Mucosa of stomach (tissue), 1 donor: Measurements from ENCODE around the gene CKM.
"Not testable (repeated sequence)": the region's sequence is repeated elsewhere in the genome, so short reads cannot be mapped to it uniquely, and the experiment has no call there.

Source experiments
- H3K27me3 ChIP-seq: one replicate; pipeline ENCODE4 v1.7.0; 2013; ENCODE audit warnings: mild to moderate bottlenecking, low read length; ENCODE audit not compliant: control insufficient read depth, insufficient read depth
- H3K36me3 ChIP-seq: one replicate; pipeline ENCODE4 v1.7.0; 2013; ENCODE audit warnings: low read length; ENCODE audit not compliant: control insufficient read depth, insufficient read depth
- H3K4me1 ChIP-seq: one replicate; pipeline ENCODE4 v1.7.0; 2013; ENCODE audit warnings: mild to moderate bottlenecking, low read length; ENCODE audit not compliant: control insufficient read depth, insufficient read depth
- H3K4me3 ChIP-seq: one replicate; pipeline ENCODE4 v1.7.0; 2013; ENCODE audit warnings: low read length
- H3K9ac ChIP-seq: one replicate; pipeline ENCODE4 v1.7.0; 2013; ENCODE audit warnings: mild to moderate bottlenecking, low read length, moderate library complexity
- H3K9me3 ChIP-seq: one replicate; pipeline ENCODE4 v1.7.0; 2013; ENCODE audit warnings: mild to moderate bottlenecking, low read length, moderate library complexity; ENCODE audit not compliant: control insufficient read depth
- donor health status: Pancreatic carcinoma.

The CKM gene

GRCh38 chr19:45347570-45348366, 25.1 kb upstream of the CKM start:
- no peak overlapping the region for H3K4me3 ChIP-seq
- no peaks in the 10 kb centered on the region for H3K4me1 ChIP-seq
- no peaks in the 10 kb centered on the region for H3K9me3 ChIP-seq
- peaks cover 16% of the 10 kb centered on the region for H3K27me3 ChIP-seq
- H3K9ac ChIP-seq = no peak overlapping the region
- no peaks in the 10 kb centered on the region for H3K36me3 ChIP-seq

GRCh38 chr19:45346449-45346848, 23.8 kb upstream of the CKM start:
- H3K9me3 ChIP-seq = no peaks in the 10 kb centered on the region
- H3K36me3 ChIP-seq = no peaks in the 10 kb centered on the region
- no peak overlapping the region for H3K4me3 ChIP-seq
- H3K27me3 ChIP-seq = peaks cover 24% of the 10 kb centered on the region
- no peak overlapping the region for H3K9ac ChIP-seq
- no peaks in the 10 kb centered on the region for H3K4me1 ChIP-seq

GRCh38 chr19:45345506-45345860, 22.8 kb upstream of the CKM start:
- no peak overlapping the region for H3K4me3 ChIP-seq
- H3K9ac ChIP-seq = no peak overlapping the region
- peaks cover 31% of the 10 kb centered on the region for H3K27me3 ChIP-seq
- H3K4me1 ChIP-seq = peaks cover 6% of the 10 kb centered on the region
- H3K9me3 ChIP-seq = no peaks in the 10 kb centered on the region
- no peaks in the 10 kb centered on the region for H3K36me3 ChIP-seq

GRCh38 chr19:45344621-45345505, 22.2 kb upstream of the CKM start:
- no peak overlapping the region for H3K4me3 ChIP-seq
- no peaks in the 10 kb centered on the region for H3K9me3 ChIP-seq
- peaks cover 8% of the 10 kb centered on the region for H3K4me1 ChIP-seq
- no peaks in the 10 kb centered on the region for H3K36me3 ChIP-seq
- peaks cover 31% of the 10 kb centered on the region for H3K27me3 ChIP-seq
- no peak overlapping the region for H3K9ac ChIP-seq

- no peaks in the 10 kb centered on the region for H3K9me3 ChIP-seq
- H3K36me3 ChIP-seq = no peaks in the 10 kb centered on the region
- no peak overlapping the region for H3K9ac ChIP-seq
- H3K4me3 ChIP-seq = no peak overlapping the region
- peaks cover 31% of the 10 kb centered on the region for H3K27me3 ChIP-seq
- peaks cover 8% of the 10 kb centered on the region for H3K4me1 ChIP-seq
Observed at GRCh38 chr19:45342911-45343310, 20.2 kb upstream of the CKM start.

GRCh38 chr19:45340899-45341453, 18.3 kb upstream of the CKM start:
- Histone ChIP-seq H3K4me1 (peaks cover 11% of the 10 kb centered on the region), H3K9me3 (no peaks in the 10 kb centered on the region), H3K4me3 (no peak overlapping the region), H3K36me3 (no peaks in the 10 kb centered on the region), H3K9ac (no peak overlapping the region), H3K27me3 (peaks cover 21% of the 10 kb centered on the region)

- H3K9me3 ChIP-seq = no peaks in the 10 kb centered on the region
- H3K4me3 ChIP-seq = no peak within 1 kb of the TSS
- no peak within 1 kb of the TSS for H3K9ac ChIP-seq
- H3K27me3 ChIP-seq = peaks cover 18% of the 10 kb centered on the region
- no peaks in the 10 kb centered on the region for H3K36me3 ChIP-seq
- H3K4me1 ChIP-seq = peaks cover 13% of the 10 kb centered on the region
Observed at GRCh38 chr19:45340232-45340898, 17.7 kb upstream of the CKM start, which contains the start of gene KLC3. TSS of gene KLC3 (plus strand) at chr19:45340750. CDS start at chr19:45345542, 4,792 bp downstream.

GRCh38 chr19:45339629-45340028, 17.0 kb upstream of the CKM start:
- H3K27me3 ChIP-seq = peaks cover 15% of the 10 kb centered on the region
- no peak overlapping the region for H3K4me3 ChIP-seq
- no peak overlapping the region for H3K9ac ChIP-seq
- no peaks in the 10 kb centered on the region for H3K36me3 ChIP-seq
- H3K4me1 ChIP-seq = peaks cover 13% of the 10 kb centered on the region
- H3K9me3 ChIP-seq = no peaks in the 10 kb centered on the region

- Histone ChIP-seq H3K4me1 (peaks cover 13% of the 10 kb centered on the region), H3K9ac (no peak overlapping the region), H3K4me3 (no peak overlapping the region), H3K9me3 (no peaks in the 10 kb centered on the region), H3K27me3 (peaks cover 10% of the 10 kb centered on the region), H3K36me3 (no peaks in the 10 kb centered on the region)
Observed at GRCh38 chr19:45336696-45337251, 14.1 kb upstream of the CKM start.

- H3K9me3 ChIP-seq, H3K9ac ChIP-seq, H3K27me3 ChIP-seq, H3K4me3 ChIP-seq, H3K36me3 ChIP-seq, H3K4me1 ChIP-seq: not testable (repeated sequence)
Observed at GRCh38 chr19:45334881-45335280, 12.2 kb upstream of the CKM start.

- H3K9ac ChIP-seq = no peak overlapping the region
- H3K4me1 ChIP-seq = peaks cover 5% of the 10 kb centered on the region
Observed at GRCh38 chr19:45333609-45334303, 11.1 kb upstream of the CKM start.

More at GRCh38 chr19:45333609-45334303, 11.1 kb upstream of the CKM start:
- Histone ChIP-seq H3K27me3 (no peaks in the 10 kb centered on the region), H3K36me3 (no peaks in the 10 kb centered on the region), H3K9me3 (no peaks in the 10 kb centered on the region), H3K4me3 (no peak overlapping the region)
